HG02798 (cell line): ENCODE results near the gene TERF2IP.
A peak's percentile ranks its signal among the peaks of the same experiment; 100 is the strongest.

Experiments used
- ATAC-seq: cut with Tn5 transposase; IDR thresholded peaks from one replicate; pipeline ENCODE4 v1.9.1; 2021; ENCODE audit warnings: mild to moderate bottlenecking; ENCODE audit not compliant: unreplicated experiment, poor library complexity

The TERF2IP gene

GRCh38 chr16:75647492-75648264 lies at the start of gene TERF2IP, which contains the start of gene KARS1:
Gene TERF2IP, plus strand, starts transcription at chr16:75647773. Its CDS starts 110 bp downstream, at chr16:75647883.
Gene KARS1, minus strand, starts transcription at chr16:75647665. Its CDS starts 26 bp downstream, at chr16:75647639.
- peak; percentile 89 for ATAC-seq

- ATAC-seq = no peak
Observed at GRCh38 chr16:75599452-75600277, 47.9 kb upstream of the TERF2IP start.

DNA sequence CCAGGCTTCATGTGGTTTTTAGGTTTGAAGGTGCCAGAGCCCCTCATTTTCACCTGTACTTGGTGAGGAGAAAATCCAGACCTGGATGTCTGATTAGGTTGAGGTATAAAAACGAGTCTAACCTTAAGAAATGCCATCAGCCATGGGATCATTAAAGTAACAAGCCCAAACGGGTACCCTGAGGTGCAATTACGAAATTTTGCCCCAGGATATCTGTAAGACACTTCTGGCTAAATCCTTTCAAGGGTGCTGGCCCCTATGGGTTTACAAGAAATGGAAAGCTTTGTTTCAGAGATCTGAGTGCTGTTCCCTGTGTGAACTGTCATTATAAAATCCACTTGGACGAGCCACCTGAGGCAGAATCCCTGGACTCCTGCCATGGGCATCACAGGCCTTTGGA lies 44.3 kb upstream of the TERF2IP start:
- ATAC-seq = no peak

- no peak for ATAC-seq
Observed at GRCh38 chr16:75606507-75606906, 41.1 kb upstream of the TERF2IP start.

DNA sequence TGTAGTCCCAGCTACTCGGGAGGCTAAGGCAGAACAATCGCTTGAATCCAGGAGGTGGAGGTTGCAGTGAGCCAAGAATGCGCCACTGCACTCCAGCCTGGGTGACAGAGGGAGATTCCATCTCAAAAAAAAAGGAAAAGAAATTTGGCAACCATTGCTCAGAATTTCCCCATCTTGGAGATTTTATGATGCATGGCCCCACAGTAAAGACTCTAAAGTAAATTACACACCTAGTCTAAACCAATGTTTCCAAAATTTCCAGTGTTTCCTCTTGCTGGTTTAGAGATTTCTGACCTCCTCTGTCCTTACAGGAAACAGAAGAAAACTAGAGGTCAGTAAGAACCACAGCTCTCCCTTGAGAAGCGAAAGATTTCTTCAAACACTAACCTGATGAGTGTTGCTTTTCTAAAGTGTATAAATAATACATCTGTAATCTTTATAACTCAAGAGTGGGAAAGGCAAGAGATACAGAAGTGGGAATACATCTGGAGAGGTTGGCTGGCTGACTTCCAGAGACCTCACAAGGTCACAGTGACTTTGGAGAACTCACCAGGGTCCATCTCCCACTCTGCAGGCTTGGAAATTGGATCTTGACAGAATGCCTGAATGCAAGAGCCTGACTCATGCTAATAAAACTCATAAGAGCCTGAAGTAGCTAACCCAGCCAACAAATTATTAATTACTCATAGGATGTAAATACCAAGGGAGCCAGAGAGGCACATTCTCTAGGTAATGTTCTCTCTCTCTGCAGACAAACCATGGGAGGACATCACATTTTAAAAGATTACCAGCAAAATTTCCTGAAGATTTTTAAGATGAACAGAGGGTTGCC lies 33.3 kb upstream of the TERF2IP start:
- ATAC-seq = no peak

DNA sequence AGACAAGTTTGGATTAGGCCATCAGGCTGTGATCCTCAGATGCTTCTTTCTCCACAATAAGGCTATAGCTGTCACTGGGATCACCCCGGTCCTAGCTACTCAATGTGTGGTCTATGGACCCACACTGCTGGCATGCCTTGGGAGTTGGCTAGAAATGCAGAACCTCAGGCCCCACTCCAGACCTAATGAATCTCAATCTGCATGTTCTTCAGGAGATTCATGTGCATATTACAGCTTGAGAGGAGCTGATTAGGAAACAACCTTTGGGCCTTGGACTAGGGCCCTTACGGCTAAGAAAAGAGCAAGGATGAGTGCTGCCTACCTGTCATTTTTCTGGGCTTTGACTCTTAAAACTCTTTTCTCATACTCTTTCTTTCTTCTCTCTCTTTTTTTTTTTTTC lies 32.0 kb upstream of the TERF2IP start:
- ATAC-seq = no peak

DNA sequence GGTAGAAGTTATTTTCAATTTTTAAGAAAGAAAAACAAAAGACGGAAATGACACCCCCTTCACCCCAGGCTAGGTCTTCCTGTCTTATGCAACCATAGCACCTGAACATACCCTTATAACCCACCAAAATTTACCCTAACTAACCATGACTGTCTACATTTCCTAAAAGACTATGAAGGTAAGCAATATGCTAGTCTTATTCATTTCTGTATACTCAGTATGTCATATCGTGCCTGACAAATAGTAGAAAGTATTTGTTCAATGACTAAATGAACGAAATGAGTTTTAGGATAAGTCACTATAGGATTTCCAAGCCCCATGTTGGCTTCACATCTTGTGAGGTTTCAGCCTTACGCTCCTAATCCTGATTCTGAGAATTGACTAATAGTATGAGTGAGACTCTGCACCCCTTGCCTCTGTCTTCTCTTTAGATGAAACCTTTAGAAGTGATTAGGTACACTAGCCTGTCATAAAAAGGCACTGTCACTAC lies 31.0 kb upstream of the TERF2IP start:
- ATAC-seq = no peak

DNA sequence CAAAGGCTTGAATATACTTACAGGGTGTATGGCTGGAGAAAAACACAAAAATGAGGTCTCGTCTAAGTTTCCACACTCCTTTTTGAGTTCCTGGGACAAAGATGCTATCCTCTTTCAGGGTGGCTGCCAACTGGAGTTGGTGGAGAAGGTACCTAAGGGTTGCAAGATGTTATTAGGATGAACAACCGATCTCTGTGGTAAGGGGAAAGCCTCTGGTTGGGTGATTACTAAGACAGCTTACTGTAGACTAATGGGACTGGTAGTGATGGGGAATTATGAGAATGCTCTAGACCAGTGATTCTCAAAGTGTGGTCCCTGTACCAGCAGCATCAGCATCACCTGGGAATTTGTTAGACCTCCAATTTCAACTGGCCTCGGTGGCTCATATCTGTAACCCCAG lies 30.5 kb upstream of the TERF2IP start:
- ATAC-seq = no peak

GRCh38 chr16:75618780-75619179 lies 28.8 kb upstream of the TERF2IP start:
- ATAC-seq = no peak

DNA sequence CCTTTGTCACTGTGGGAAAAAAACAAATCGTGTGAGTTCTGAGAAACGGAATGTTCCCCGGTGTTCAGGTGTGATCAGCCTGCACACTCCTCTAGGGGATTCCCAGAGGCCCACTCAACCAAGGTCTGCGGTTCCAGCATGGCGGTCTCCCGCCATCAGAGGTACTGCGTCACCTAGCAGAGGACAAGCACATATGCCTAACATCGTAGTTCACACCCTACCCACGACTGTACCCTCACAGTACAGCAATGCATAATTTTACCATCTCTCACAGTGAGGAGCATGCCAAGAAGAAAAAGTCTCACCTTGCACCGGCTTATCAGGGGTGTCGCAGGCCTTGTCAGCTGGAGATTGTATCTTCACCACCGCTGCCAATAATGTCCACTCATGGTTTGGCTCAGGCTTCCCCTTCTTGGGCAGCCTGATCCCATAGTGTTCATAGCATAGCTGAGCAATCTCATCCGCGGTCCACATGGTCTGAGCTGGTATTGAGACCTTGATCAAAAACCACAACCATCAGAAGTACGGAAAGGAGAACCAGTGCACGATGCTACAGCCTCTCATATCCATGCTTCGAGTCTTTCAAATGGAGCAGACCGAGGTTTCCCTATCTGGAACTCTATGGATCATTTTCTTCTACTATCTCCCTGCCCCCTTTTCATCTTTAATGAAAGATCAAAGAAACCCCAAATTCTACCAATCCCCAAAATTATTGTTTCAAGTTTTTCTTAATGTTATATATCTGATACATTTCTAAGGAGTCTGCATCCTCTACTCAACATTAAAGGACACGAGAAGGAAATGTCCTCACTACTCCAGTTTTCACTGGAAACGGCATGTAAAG lies 27.0 kb upstream of the TERF2IP start:
- ATAC-seq = peak; percentile 29

DNA sequence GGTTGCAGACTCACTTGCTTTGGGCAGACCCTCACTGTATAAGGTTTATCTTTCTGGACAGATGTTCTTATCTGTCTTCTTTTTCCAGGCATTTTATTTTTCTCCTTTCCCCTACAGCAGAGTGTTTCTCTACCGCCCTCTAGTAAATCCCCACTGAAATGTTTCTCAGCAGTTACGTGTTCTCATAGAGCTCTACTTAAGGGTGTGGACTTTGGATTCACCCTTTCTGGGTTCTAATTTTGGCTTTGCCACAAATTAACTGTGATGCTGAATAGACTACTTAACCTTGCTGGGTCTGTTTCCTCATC lies 26.4 kb upstream of the TERF2IP start:
- peak; percentile 21 for ATAC-seq

- ATAC-seq = peak; percentile 91
Observed at GRCh38 chr16:75622761-75623605, 24.6 kb upstream of the TERF2IP start, which contains the start of gene ADAT1. Gene ADAT1, minus strand, starts transcription at chr16:75623281. Its CDS starts 2,482 bp downstream, at chr16:75620799.

DNA sequence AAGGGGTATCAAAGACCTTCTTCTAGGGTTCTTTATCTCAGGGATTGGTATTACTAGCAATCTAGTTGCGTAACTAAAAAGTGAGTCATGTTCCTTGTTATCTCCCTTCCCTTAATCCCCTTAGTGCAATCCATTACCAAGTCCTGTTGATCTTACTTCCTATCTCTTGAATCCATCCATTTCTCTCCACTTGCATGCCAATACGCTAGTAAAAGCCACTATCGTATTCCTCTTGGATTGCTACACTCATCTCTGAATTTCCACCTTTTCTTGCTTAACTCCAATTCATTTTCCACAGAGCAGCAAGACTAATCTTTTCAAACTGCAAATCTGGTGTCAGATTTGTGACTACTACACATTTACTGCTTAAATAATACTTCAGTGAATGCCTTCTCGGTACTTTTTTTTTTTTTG lies 22.6 kb upstream of the TERF2IP start:
- ATAC-seq = no peak

- no peak for ATAC-seq
Observed at GRCh38 chr16:75626806-75627205, 20.8 kb upstream of the TERF2IP start.

DNA sequence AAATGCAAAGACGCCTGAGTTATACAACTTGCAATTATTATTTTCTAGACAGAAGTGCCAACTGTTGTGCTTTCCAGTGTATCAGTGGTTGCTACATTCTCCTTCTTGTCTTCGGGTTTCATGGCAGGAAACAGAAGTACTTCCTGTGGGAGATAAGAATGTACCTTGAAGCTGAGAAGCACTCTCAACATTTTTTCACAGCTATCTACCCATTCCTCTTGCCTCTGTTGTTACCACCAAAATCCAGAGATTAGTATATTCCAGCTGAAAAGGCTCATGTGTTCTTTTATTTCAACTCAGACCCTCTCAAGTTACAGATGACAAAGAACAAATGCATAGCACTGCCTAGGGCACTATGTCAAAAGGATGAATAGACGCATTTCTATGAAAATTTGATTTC lies 19.7 kb upstream of the TERF2IP start:
- ATAC-seq = no peak

DNA sequence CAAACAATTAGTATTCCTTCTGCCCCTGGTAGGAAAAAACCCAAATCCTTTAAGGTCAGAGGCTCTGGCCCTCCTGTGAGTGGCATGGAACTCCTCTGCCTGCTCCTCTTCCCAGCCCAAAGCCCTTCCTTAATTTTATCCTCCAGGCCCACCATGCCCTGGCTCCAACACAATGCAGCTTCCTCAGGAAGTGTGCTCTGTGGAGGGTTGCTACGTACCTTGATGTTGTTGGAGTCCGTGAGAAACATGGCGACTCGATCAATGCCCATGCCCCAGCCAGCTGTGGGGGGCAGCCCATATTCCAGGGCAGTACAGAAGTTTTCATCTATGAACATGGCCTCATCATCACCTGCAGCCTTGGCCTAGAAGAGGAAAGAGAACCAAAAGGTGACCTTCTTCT lies 19.2 kb upstream of the TERF2IP start:
- ATAC-seq = no peak

GRCh38 chr16:75629132-75629531 lies 18.4 kb upstream of the TERF2IP start:
- ATAC-seq = no peak

DNA sequence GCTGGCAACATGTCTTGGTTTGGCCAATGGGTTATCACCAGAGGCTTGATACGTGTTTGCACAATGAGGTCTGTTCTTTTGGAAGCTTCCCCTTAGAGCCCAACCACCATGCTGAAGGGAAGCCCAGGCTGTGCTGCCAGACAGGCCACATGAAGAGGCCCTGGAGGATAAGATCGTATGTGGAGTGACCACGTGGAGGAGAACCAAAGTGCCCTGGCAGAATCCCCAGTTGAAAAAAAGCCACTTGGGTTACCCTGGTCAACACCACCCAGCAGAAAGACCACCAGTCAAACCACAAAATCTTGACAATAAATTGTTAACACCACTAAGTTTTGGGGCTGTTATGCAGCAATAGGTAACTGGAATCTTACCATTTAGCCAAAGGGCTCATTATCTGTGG lies 17.5 kb upstream of the TERF2IP start:
- ATAC-seq = no peak

- no peak for ATAC-seq
Observed at GRCh38 chr16:75632857-75633256, 14.7 kb upstream of the TERF2IP start.
